ENCODE results near the gene NRXN3. TPM values are rescaled to one million over a fixed set of nuclear protein-coding genes. Genes with fewer than 3 reads are reported as not detected.
"Not testable (repeated sequence)": the region's sequence is repeated elsewhere in the genome, so short reads cannot be mapped to it uniquely, and the experiment has no call there.

NRXN3 gene
- total and polyA plus RNA-seq, 7 donors = 0.06 to 0.74 (median 0.15) TPM

- ATAC-seq (no peak), DNase-seq (no peak)
- Histone ChIP-seq H3K27me3 (ENCODE audit: insufficient read depth in 3 of 3, low read length in 2 of 3) (peaks cover 0 to under 1% (median 0%) of the 10 kb centered on the region in 3 donors), H3K9me3 (no peaks in the 10 kb centered on the region), H3K4me1 (no peaks in the 10 kb centered on the region), H3K36me3 (ENCODE audit: insufficient read depth in 1 of 2, low read depth in 1 of 2) (no peaks in the 10 kb centered on the region), H3K4me3 (no peak overlapping the region), H3K27ac (no peak overlapping the region)
- TF ChIP-seq CTCF (IDR thresholded peaks at IDR 0.05) = no peak
- WGBS, 3 donors = 61 to 84% (median 82%) methylated on average over 3 of the region's 3 CpGs
- intact Hi-C loops (cut with DNase I) = loop anchor here in 1 of 2 donors (10.0 kb wide), 1 partner anchor 536 kb away; no protein-coding TSS in a partner anchor
Observed at GRCh38 chr14:78561074-78561473, 390.9 kb downstream of the NRXN3 start.

- H3K4me3 ChIP-seq = peak overlapping the region; percentile 61
- H3K27ac ChIP-seq = peak overlapping the region; percentile 73
- peak; percentile 75 for TF ChIP-seq CTCF (IDR thresholded peaks at IDR 0.05)
- 8 to 10% (median 9%) methylated on average over 16 of the region's 16 CpGs for WGBS, 3 donors
- H3K4me1 ChIP-seq = no peaks in the 10 kb centered on the region
- no peaks in the 10 kb centered on the region for H3K36me3 ChIP-seq (ENCODE audit: insufficient read depth in 1 of 2, low read depth in 1 of 2)
- no peaks in the 10 kb centered on the region for H3K9me3 ChIP-seq
- DNase-seq = peak; percentile 67 to 82
- intact Hi-C loops (cut with DNase I) = loop anchor here (2.0 to 10.0 kb wide), 3 partner anchors 117 to 704 kb away; no protein-coding TSS in a partner anchor
- ATAC-seq = peak; percentile 92 to 99 (median 98)
- H3K27me3 ChIP-seq (ENCODE audit: insufficient read depth in 3 of 3, low read length in 2 of 3) = no peaks in the 10 kb centered on the region
Observed at GRCh38 chr14:78566026-78566858, 396.1 kb downstream of the NRXN3 start.

GRCh38 chr14:78566859-78567172 is 396.6 kb downstream of the NRXN3 start:
- Histone ChIP-seq H3K4me1 (no peaks in the 10 kb centered on the region), H3K36me3 (ENCODE audit: insufficient read depth in 1 of 2, low read depth in 1 of 2) (no peaks in the 10 kb centered on the region), H3K27ac (no peak overlapping the region), H3K4me3 (peak overlapping the region; percentile 61), H3K27me3 (ENCODE audit: insufficient read depth in 3 of 3, low read length in 2 of 3) (no peaks in the 10 kb centered on the region), H3K9me3 (no peaks in the 10 kb centered on the region)
- intact Hi-C loops (cut with DNase I) = loop anchor here (2.0 to 10.0 kb wide), 3 partner anchors 118 to 705 kb away; no protein-coding TSS in a partner anchor
- DNase-seq = no peak
- ATAC-seq = peak in 1 of 4 donors; percentile 5
- no peak for TF ChIP-seq CTCF (IDR thresholded peaks at IDR 0.05)

- intact Hi-C loops (cut with DNase I) = loop anchor here (2.0 to 10.0 kb wide), 3 partner anchors 119 to 705 kb away; no protein-coding TSS in a partner anchor
- Histone ChIP-seq H3K4me3 (no peak overlapping the region), H3K9me3 (no peaks in the 10 kb centered on the region), H3K4me1 (no peaks in the 10 kb centered on the region), H3K36me3 (ENCODE audit: insufficient read depth in 1 of 2, low read depth in 1 of 2) (no peaks in the 10 kb centered on the region), H3K27ac (no peak overlapping the region), H3K27me3 (ENCODE audit: insufficient read depth in 3 of 3, low read length in 2 of 3) (no peaks in the 10 kb centered on the region)
- TF ChIP-seq CTCF (IDR thresholded peaks at IDR 0.05) = no peak
- WGBS, 3 donors = 18 to 26% (median 21%) methylated on average over 4 of the region's 4 CpGs
- peak in 3 of 4 donors; percentile 39 to 62 (median 51) for ATAC-seq
- no peak for DNase-seq
Observed at GRCh38 chr14:78567343-78567742, 397.2 kb downstream of the NRXN3 start.

- H3K36me3 ChIP-seq (ENCODE audit: insufficient read depth in 1 of 2, low read depth in 1 of 2); ATAC-seq; H3K4me3 ChIP-seq; H3K9me3 ChIP-seq; DNase-seq; intact Hi-C loops (cut with DNase I); H3K27ac ChIP-seq; H3K27me3 ChIP-seq (ENCODE audit: insufficient read depth in 3 of 3, low read length in 2 of 3); H3K4me1 ChIP-seq: not testable (repeated sequence)
- 87 to 95% (median 88%) methylated on average over 3 of the region's 3 CpGs for WGBS, 3 donors
Observed at GRCh38 chr14:78573736-78574135, 403.6 kb downstream of the NRXN3 start.

All from psoas muscle (tissue), 8 donors.